K562 (cell line): ENCODE results near the gene P4HB. TPM values are rescaled to one million over a fixed set of nuclear protein-coding genes. Genes with fewer than 3 reads are reported as not detected.
A peak's percentile ranks its signal among the peaks of the same experiment; 100 is the strongest.

ENCODE experiments used
- ATAC-seq: fragments of 200-7000 bp; cut with Tn5 transposase; 3 replicates; pipeline ENCODE4 v1.9.1; 2020; ENCODE audit warnings: moderate library complexity
- BruUV-seq: library from RNA; stranded (reverse); fragments of 400-500 nt; replicated peaks from 2 replicates; lab custom pipeline; 2021; lab: Mats Ljungman, UMichigan
- CTCF ChIA-PET: fragments of 300-600 bp; formaldehyde crosslinking; extraction: SDS; loops from one replicate; lab custom pipeline; 2021; ENCODE audit warnings: low intra/inter-chr PET ratio; lab: Yijun Ruan, JAX
- POLR2A ChIA-PET: fragments of 300-600, 350-650 bp; sonication (Branson Sonifier 250); formaldehyde crosslinking; extraction: SDS; loops from one replicate; lab custom pipeline; 2021; ENCODE audit warnings: antibody characterized with exemption, inconsistent platforms; lab: Yijun Ruan, JAX
- DNase-seq, 4 experiments: peaks; one replicate each; pipeline versions ENCODE4 v3.0.0 to v3.0.0-alpha.2; 2011 to 2018; ENCODE audit warnings: low spot score in 3 of 4, mixed read lengths in 3 of 4; ENCODE audit errors: extremely low read depth in 1 of 4
- FAIRE-seq: peaks from 2 replicates; lab custom pipeline; 2011; peaks lifted over from hg19 to GRCh38; lab: Jason Lieb, UNC
- H2AFZ ChIP-seq: 2 replicates; pipeline ENCODE4 v1.6.0; 2011; ENCODE audit warnings: low read depth, low read length, control low read depth, inconsistent platforms
- H3K27ac ChIP-seq: fragments of 200-600 bp; 3 replicates; pipeline ENCODE4 v1.8.0; 2011; ENCODE audit warnings: low read depth, mild to moderate bottlenecking, control low read depth, inconsistent platforms, low read length, moderate library complexity, mixed read lengths; ENCODE audit errors: extremely low read depth
- H3K27me3 ChIP-seq, 2 experiments: fragments of 300-600 bp in 1 of 2; 2 replicates in 1 of 2; 3 replicates in 1 of 2; pipeline versions ENCODE4 v1.6.0 to v1.8.0; 2011; ENCODE audit warnings: inconsistent platforms in 2 of 2, low read length in 2 of 2, mild to moderate bottlenecking in 1 of 2, mixed read lengths in 1 of 2, moderate library complexity in 1 of 2; ENCODE audit not compliant: control insufficient read depth in 2 of 2, insufficient read depth in 2 of 2
- H3K36me3 ChIP-seq: fragments of 300-600 bp; 3 replicates; pipeline ENCODE4 v1.8.0; 2011; ENCODE audit warnings: mild to moderate bottlenecking, low read length, inconsistent platforms; ENCODE audit not compliant: control insufficient read depth, insufficient read depth
- H3K4me1 ChIP-seq, 2 experiments: fragments of 200-600 bp in 1 of 2; replicated peaks in 1 of 2; 2 replicates in 1 of 2; 3 replicates in 1 of 2; pipeline versions ENCODE4 v1.5.1 to v1.8.0; 2011; ENCODE audit warnings: inconsistent platforms in 2 of 2, low read length in 2 of 2, mild to moderate bottlenecking in 1 of 2, mixed read lengths in 1 of 2, moderate library complexity in 1 of 2; ENCODE audit not compliant: control insufficient read depth in 2 of 2, insufficient read depth in 2 of 2
- H3K4me2 ChIP-seq: 2 replicates; pipeline ENCODE4 v1.6.1; 2011; ENCODE audit warnings: low read length, control low read depth, inconsistent platforms, mixed read lengths; ENCODE audit not compliant: insufficient read depth
- H3K4me3 ChIP-seq: fragments of 200-600 bp; sonication (generic), shearing (Covaris generic); 2 replicates; pipeline ENCODE4 v1.5.1; 2016; ENCODE audit warnings: control low read depth, inconsistent platforms
- H3K79me2 ChIP-seq: fragments of 200-600 bp; 3 replicates; pipeline ENCODE4 v1.8.0; 2011; ENCODE audit warnings: low read length, inconsistent platforms; ENCODE audit not compliant: control insufficient read depth, insufficient read depth
- H3K9ac ChIP-seq, 2 experiments: 2 replicates each; pipeline versions ENCODE4 v1.6.0 to v1.6.1; 2011; ENCODE audit warnings: low read depth in 2 of 2, low read length in 2 of 2, control low read depth in 1 of 2, inconsistent platforms in 1 of 2, mild to moderate bottlenecking in 1 of 2, mixed read lengths in 1 of 2; ENCODE audit not compliant: insufficient read depth in 1 of 2
- H3K9me1 ChIP-seq: one replicate; pipeline ENCODE4 v1.6.0; 2011; ENCODE audit warnings: inconsistent platforms, mild to moderate bottlenecking, low read length, moderate library complexity; ENCODE audit not compliant: control insufficient read depth, insufficient read depth
- H3K9me3 ChIP-seq: replicated peaks from 2 replicates; pipeline ENCODE4 v1.5.1; 2011; ENCODE audit warnings: low read depth, low read length, inconsistent platforms; ENCODE audit not compliant: control insufficient read depth, insufficient read depth
- H4K20me1 ChIP-seq: replicated peaks from 2 replicates; pipeline ENCODE4 v1.6.1; 2011; ENCODE audit warnings: low read length, inconsistent platforms, mixed read lengths; ENCODE audit not compliant: control insufficient read depth, insufficient read depth
- CEBPZ ChIP-seq: fragments of 150-350 bp; IDR thresholded peaks from 2 replicates; pipeline ENCODE4 v1.6.1; 2014; ENCODE audit warnings: low read depth, mild to moderate bottlenecking, low read length, borderline replicate concordance
- CTCF ChIP-seq, 3 experiments: IDR thresholded peaks in 2 of 3; conservative IDR thresholded peaks in 1 of 3; 2 replicates each; pipeline ENCODE4 v1.5.1; 2011 to 2012; ENCODE audit warnings: low read length in 3 of 3, mild to moderate bottlenecking in 3 of 3, control low read depth in 2 of 3, improper control_type of control experiment in 1 of 3, inconsistent platforms in 1 of 3, low read depth in 1 of 3, mixed read lengths in 1 of 3, moderate library complexity in 1 of 3; ENCODE audit not compliant: insufficient read depth in 2 of 3
- UBTF ChIP-seq, 2 experiments: IDR thresholded peaks; 2 replicates each; pipeline ENCODE4 v1.6.1; 2012; ENCODE audit warnings: improper control_type of control experiment in 2 of 2, low read depth in 2 of 2, low read length in 2 of 2, borderline replicate concordance in 1 of 2
- ZBTB1 ChIP-seq: sonication (generic); formaldehyde crosslinking; IDR thresholded peaks from 2 replicates; pipeline ENCODE4 v1.8.1; 2023; ENCODE audit warnings: missing genetic modification reagents, low read depth, mild to moderate bottlenecking, borderline replicate concordance
- ZBTB17 ChIP-seq: fragments of 450-650 bp; formaldehyde crosslinking; IDR thresholded peaks from 2 replicates; pipeline ENCODE4 v1.4.0; 2020; ENCODE audit warnings: mild to moderate bottlenecking
- ZBTB49 ChIP-seq: sonication (generic); formaldehyde crosslinking; IDR thresholded peaks from 2 replicates; pipeline ENCODE4 v1.8.0; 2022; ENCODE audit warnings: missing genetic modification reagents, mild to moderate bottlenecking, borderline replicate concordance
- WGBS: fragments of 100-300 bp; shearing (Covaris generic); methylation state at CpG from one replicate; pipeline ENCODE4 v1.1.6; 2016; ENCODE audit warnings: low coverage, mixed read lengths; ENCODE audit not compliant: insufficient coverage; ENCODE audit errors: missing lambda C conversion rate; 5-methylcytosine and 5-hydroxymethylcytosine counted together
- in situ Hi-C: fragments of 300-500 bp; cut with MboI; formaldehyde crosslinking; loops from 4 replicates; pipeline ENCODE4 v1.15.0; 2018; ENCODE audit warnings: inconsistent platforms, mixed read lengths
- intact Hi-C: fragments of 100-400 bp; cut with micrococcal nuclease; formaldehyde crosslinking; loops from 2 replicates; pipeline ENCODE4 v1.14.2; 2022
- polyA plus RNA-seq, 8 experiments: library from polyadenylated mRNA; depleted of rRNA in 4 of 8; stranded (reverse) in 5 of 8; unstranded in 3 of 8; fragments of >200 nt; fragmentation: Nextera tagmentation in 2 of 8; fragmentation: Illumina TruSeq in 1 of 8; extraction: Ambion mirVana in 2 of 8; extraction: Trizol in 1 of 8; gene quantifications; 2 replicates each; pipeline versions ENCODE4 v1.2.1 to v1.2.3, GENCODE V29; 2011 to 2014; ENCODE audit warnings: inconsistent platforms in 1 of 8, missing spikeins in 1 of 8
- total RNA-seq, 7 experiments: library from RNA; depleted of rRNA in 6 of 7; stranded (reverse); fragments of >200 nt in 6 of 7; fragmentation: Illumina TruSeq in 2 of 7; extraction: Trizol in 2 of 7; gene quantifications; 2 replicates each; pipeline versions ENCODE4 v1.2.1 to v1.2.3, GENCODE V29; 2011 to 2021; ENCODE audit warnings: low replicate concordance in 1 of 7

P4HB gene
- total and polyA plus RNA-seq, 9 of the 15 experiments (the other 6 are each of a cell fraction or from before 2014, with no cell fraction given), result 4.4 to 645 (median 325) TPM

GRCh38 chr17:81885869-81886548 is 25.7 kb upstream of the P4HB start:
- Histone ChIP-seq H3K36me3 (peaks cover 89% of the 10 kb centered on the region), H3K4me1 (peaks cover 9 to 37% of the 10 kb centered on the region in 2 experiments; a peak in 4 of 5 replicates), H3K9me3 (no peaks in the 10 kb centered on the region), H3K4me3 (no peak overlapping the region), H3K4me2 (no peak overlapping the region), H2AFZ (no peak overlapping the region), H3K79me2 (peaks cover 49% of the 10 kb centered on the region), H4K20me1 (0 out of 2 replicates have a peak, but pooled peaks cover 4% of the 10 kb centered on the region), H3K9me1 (peaks cover 5% of the 10 kb centered on the region), H3K27me3 (no peaks in the 10 kb centered on the region), H3K27ac (no peak overlapping the region), H3K9ac (peak overlapping the region in 1 of 2 experiments; percentile 59; a peak in 1 of 4 replicates)
- DNase-seq, result peak in 1 of 4 experiments; percentile 11
- in situ Hi-C loops (no loop called here), intact Hi-C loops (no loop called here)
- ChIA-PET CTCF (no interaction called here), POLR2A (interaction anchor here (0.7 to 10.5 kb wide), 8 partner anchors 8 to 191 kb away, joined by 3 to 85 read pairs (median 4); partner anchors contain the start of gene SIRT7)
- no peak for FAIRE-seq
- no peak for ATAC-seq
- 94% methylated on average over 8 of the region's 11 CpGs for WGBS
- no TSS peak for BruUV-seq
- TF ChIP-seq UBTF (IDR thresholded peaks at IDR 0.05; ENCODE audit: borderline replicate concordance in 1 of 2, low read depth in 2 of 2, low read length in 2 of 2) (no peak), ZBTB17 (CRISPR knock-in tag) (no peak), ZBTB1 (CRISPR knock-in tag) (no peak), ZBTB49 (CRISPR knock-in tag) (no peak), CEBPZ (no peak), CTCF (IDR thresholded peaks at IDR 0.05 in 2 of 3, conservative IDR thresholded peaks at IDR 0.05 in 1 of 3; ENCODE audit: insufficient read depth in 2 of 3, low read depth in 1 of 3, low read length in 3 of 3) (no peak)
